H1 (cell line): ENCODE results near the gene LIPE.

Source experiments
- CEBPB ChIP-seq: IDR thresholded peaks from 2 replicates; pipeline ENCODE4 v1.6.1; 2012; ENCODE audit warnings: low read depth, low read length
- EZH2 ChIP-seq: fragments of 200-600 bp; sonication (generic); IDR thresholded peaks from 2 replicates; pipeline ENCODE4 v1.7.1; 2012; ENCODE audit warnings: low read depth, mild to moderate bottlenecking, moderate library complexity, low read length, inconsistent platforms; ENCODE audit not compliant: severe bottlenecking
- JUN ChIP-seq: IDR thresholded peaks from 2 replicates; pipeline ENCODE4 v1.6.1; 2011; ENCODE audit warnings: low read depth, mild to moderate bottlenecking, improper control_type of control experiment, low read length
- MAFK ChIP-seq: IDR thresholded peaks from 2 replicates; pipeline ENCODE4 v1.6.1; 2012; ENCODE audit warnings: low read depth, mild to moderate bottlenecking, improper control_type of control experiment, low read length
- NRF1 ChIP-seq: IDR thresholded peaks from 2 replicates; pipeline ENCODE4 v1.6.1; 2011; ENCODE audit warnings: mild to moderate bottlenecking, low read depth, low read length, improper control_type of control experiment
- POLR2A ChIP-seq, 2 experiments: IDR thresholded peaks; 1 replicate in 1 of 2; 2 replicates in 1 of 2; pipeline ENCODE4 v1.6.1; 2011; ENCODE audit warnings: low read depth in 2 of 2, low read length in 2 of 2, mild to moderate bottlenecking in 2 of 2; ENCODE audit errors: control extremely low read depth in 1 of 2
- POLR2AphosphoS5 ChIP-seq: IDR thresholded peaks from 2 replicates; pipeline ENCODE4 v1.6.1; 2011; ENCODE audit warnings: low read depth, low read length
- RFX5 ChIP-seq: IDR thresholded peaks from 2 replicates; pipeline ENCODE4 v1.6.1; 2011; ENCODE audit warnings: low read depth, low read length, improper control_type of control experiment, borderline replicate concordance
- RNF2 ChIP-seq: fragments of 200-900, 300-1000 bp; sonication (generic); IDR thresholded peaks from 2 replicates; pipeline ENCODE4 v1.7.1; 2016; ENCODE audit warnings: borderline replicate concordance, low read depth, mild to moderate bottlenecking, antibody characterized with exemption, low read length; ENCODE audit not compliant: poor library complexity, severe bottlenecking; ENCODE audit errors: missing control alignments
- TAF1 ChIP-seq: IDR thresholded peaks from 2 replicates; pipeline ENCODE4 v1.6.1; 2011; ENCODE audit warnings: mild to moderate bottlenecking, low read depth, low read length
- TEAD4 ChIP-seq: IDR thresholded peaks from 2 replicates; pipeline ENCODE4 v1.6.1; 2012; ENCODE audit warnings: low read depth, low read length, inconsistent platforms, mixed read lengths
- TF ChIP-seq, protein P1 (sequence below), 3 experiments: IDR thresholded peaks; 1 replicate in 2 of 3; 2 replicates in 1 of 3; pipeline versions ENCODE4 v1.5.1 to v1.6.1; 2011; ENCODE audit warnings: low read length in 3 of 3, mild to moderate bottlenecking in 3 of 3, inconsistent platforms in 2 of 3, low read depth in 1 of 3, moderate library complexity in 1 of 3; ENCODE audit not compliant: insufficient read depth in 1 of 3; ENCODE audit errors: control extremely low read depth in 1 of 3
- TF ChIP-seq, protein P2 (sequence below): IDR thresholded peaks from 2 replicates; pipeline ENCODE4 v1.6.1; 2012; ENCODE audit warnings: inconsistent platforms

DNA sequence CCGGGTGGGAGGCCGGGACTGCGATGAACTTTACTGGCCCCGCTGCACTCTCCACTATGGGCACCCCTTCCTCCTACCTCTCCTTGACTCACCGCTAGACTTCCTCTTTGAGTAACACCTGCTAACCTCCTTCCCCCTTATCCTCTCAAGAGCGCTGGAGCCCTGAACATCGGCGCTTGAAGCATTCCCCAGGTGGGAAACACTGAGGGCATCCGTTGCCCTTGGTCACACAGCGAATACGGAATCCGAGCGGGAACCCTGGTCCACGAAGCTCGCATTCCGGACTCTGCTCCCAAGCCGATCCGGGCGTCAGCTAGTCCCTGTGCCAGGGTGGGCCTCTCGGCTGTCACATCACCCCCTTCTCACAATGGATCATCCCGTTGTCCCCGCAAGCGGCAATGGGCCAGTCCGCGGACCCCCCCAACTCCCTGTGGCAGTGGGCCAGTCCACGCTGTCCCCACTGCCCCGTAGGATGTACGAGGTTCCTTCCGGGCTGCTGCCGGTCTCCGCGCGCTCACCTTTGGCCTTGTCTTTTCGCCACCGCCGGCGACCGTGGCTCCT, 4.2 kb downstream of the LIPE start:
- TF ChIP-seq POLR2AphosphoS5 (no peak), TAF1 (no peak), RNF2 (no peak), EZH2 (no peak), MAFK (no peak), TEAD4 (no peak), CEBPB (no peak), POLR2A (IDR thresholded peaks at IDR 0.05; ENCODE audit: control extremely low read depth in 1 of 2, low read depth in 2 of 2, low read length in 2 of 2) (no peak; a peak in 1 of 3 replicates), JUN (no peak), RFX5 (no peak), NRF1 (no peak)
- TF ChIP-seq, protein P1, sequence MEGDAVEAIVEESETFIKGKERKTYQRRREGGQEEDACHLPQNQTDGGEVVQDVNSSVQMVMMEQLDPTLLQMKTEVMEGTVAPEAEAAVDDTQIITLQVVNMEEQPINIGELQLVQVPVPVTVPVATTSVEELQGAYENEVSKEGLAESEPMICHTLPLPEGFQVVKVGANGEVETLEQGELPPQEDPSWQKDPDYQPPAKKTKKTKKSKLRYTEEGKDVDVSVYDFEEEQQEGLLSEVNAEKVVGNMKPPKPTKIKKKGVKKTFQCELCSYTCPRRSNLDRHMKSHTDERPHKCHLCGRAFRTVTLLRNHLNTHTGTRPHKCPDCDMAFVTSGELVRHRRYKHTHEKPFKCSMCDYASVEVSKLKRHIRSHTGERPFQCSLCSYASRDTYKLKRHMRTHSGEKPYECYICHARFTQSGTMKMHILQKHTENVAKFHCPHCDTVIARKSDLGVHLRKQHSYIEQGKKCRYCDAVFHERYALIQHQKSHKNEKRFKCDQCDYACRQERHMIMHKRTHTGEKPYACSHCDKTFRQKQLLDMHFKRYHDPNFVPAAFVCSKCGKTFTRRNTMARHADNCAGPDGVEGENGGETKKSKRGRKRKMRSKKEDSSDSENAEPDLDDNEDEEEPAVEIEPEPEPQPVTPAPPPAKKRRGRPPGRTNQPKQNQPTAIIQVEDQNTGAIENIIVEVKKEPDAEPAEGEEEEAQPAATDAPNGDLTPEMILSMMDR (IDR thresholded peaks at IDR 0.05; ENCODE audit: control extremely low read depth in 1 of 3, insufficient read depth in 1 of 3, low read depth in 1 of 3, low read length in 3 of 3): no peak
- TF ChIP-seq, protein P2, sequence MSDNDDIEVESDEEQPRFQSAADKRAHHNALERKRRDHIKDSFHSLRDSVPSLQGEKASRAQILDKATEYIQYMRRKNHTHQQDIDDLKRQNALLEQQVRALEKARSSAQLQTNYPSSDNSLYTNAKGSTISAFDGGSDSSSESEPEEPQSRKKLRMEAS: no peak
